H1 (cell line): Measurements from ENCODE around the gene NOSIP.

Experiments
- CEBPB ChIP-seq: IDR thresholded peaks from 2 replicates; pipeline ENCODE4 v1.6.1; 2012; ENCODE audit warnings: low read depth, low read length
- CHD2 ChIP-seq: IDR thresholded peaks from 2 replicates; pipeline ENCODE4 v1.6.1; 2012; ENCODE audit warnings: low read length, improper control_type of control experiment
- EP300 ChIP-seq, 2 experiments: IDR thresholded peaks; 1 replicate in 1 of 2; 2 replicates in 1 of 2; pipeline ENCODE4 v1.6.1; 2011 to 2012; ENCODE audit warnings: low read depth in 2 of 2, low read length in 2 of 2, mild to moderate bottlenecking in 2 of 2, borderline replicate concordance in 1 of 2, inconsistent platforms in 1 of 2, moderate library complexity in 1 of 2
- FOSL1 ChIP-seq: IDR thresholded peaks from 2 replicates; pipeline ENCODE4 v1.6.1; 2011; ENCODE audit warnings: mild to moderate bottlenecking, low read depth, low read length, moderate library complexity; ENCODE audit not compliant: insufficient read depth
- HDAC6 ChIP-seq: IDR thresholded peaks from one replicate; pipeline ENCODE4 v1.7.1; 2012; ENCODE audit warnings: low read depth, mild to moderate bottlenecking, inconsistent platforms, low read length, moderate library complexity
- POLR2A ChIP-seq, 2 experiments: IDR thresholded peaks; 1 replicate in 1 of 2; 2 replicates in 1 of 2; pipeline ENCODE4 v1.6.1; 2011; ENCODE audit warnings: low read depth in 2 of 2, low read length in 2 of 2, mild to moderate bottlenecking in 2 of 2; ENCODE audit errors: control extremely low read depth in 1 of 2
- POLR2AphosphoS5 ChIP-seq: IDR thresholded peaks from 2 replicates; pipeline ENCODE4 v1.6.1; 2011; ENCODE audit warnings: low read depth, low read length
- RFX5 ChIP-seq: IDR thresholded peaks from 2 replicates; pipeline ENCODE4 v1.6.1; 2011; ENCODE audit warnings: low read depth, low read length, improper control_type of control experiment, borderline replicate concordance
- SIN3A ChIP-seq, 2 experiments: IDR thresholded peaks in 1 of 2; conservative IDR thresholded peaks in 1 of 2; 2 replicates each; pipeline ENCODE4 v1.6.1; 2011 to 2012; ENCODE audit warnings: low read length in 2 of 2, improper control_type of control experiment in 1 of 2, low read depth in 1 of 2, mild to moderate bottlenecking in 1 of 2
- TBP ChIP-seq: IDR thresholded peaks from 2 replicates; pipeline ENCODE4 v1.6.1; 2011; ENCODE audit warnings: low read depth, low read length, improper control_type of control experiment
- TF ChIP-seq, protein P1 (sequence below), 3 experiments: IDR thresholded peaks; 1 replicate in 2 of 3; 2 replicates in 1 of 3; pipeline versions ENCODE4 v1.5.1 to v1.6.1; 2011; ENCODE audit warnings: low read length in 3 of 3, mild to moderate bottlenecking in 3 of 3, inconsistent platforms in 2 of 3, low read depth in 1 of 3, moderate library complexity in 1 of 3; ENCODE audit not compliant: insufficient read depth in 1 of 3; ENCODE audit errors: control extremely low read depth in 1 of 3

GRCh38 chr19:49533551-49534488, 46.5 kb downstream of the NOSIP start:
- peak; percentile 44 to 63; a peak in 2 of 4 replicates for TF ChIP-seq SIN3A (conservative IDR thresholded peaks at IDR 0.05 in 1 of 2, IDR thresholded peaks at IDR 0.05 in 1 of 2; ENCODE audit: low read depth in 1 of 2, low read length in 2 of 2)
- no peak for TF ChIP-seq TBP
- no peak for TF ChIP-seq EP300 (IDR thresholded peaks at IDR 0.05; ENCODE audit: borderline replicate concordance in 1 of 2, low read depth in 2 of 2, low read length in 2 of 2)
- TF ChIP-seq, protein P1, sequence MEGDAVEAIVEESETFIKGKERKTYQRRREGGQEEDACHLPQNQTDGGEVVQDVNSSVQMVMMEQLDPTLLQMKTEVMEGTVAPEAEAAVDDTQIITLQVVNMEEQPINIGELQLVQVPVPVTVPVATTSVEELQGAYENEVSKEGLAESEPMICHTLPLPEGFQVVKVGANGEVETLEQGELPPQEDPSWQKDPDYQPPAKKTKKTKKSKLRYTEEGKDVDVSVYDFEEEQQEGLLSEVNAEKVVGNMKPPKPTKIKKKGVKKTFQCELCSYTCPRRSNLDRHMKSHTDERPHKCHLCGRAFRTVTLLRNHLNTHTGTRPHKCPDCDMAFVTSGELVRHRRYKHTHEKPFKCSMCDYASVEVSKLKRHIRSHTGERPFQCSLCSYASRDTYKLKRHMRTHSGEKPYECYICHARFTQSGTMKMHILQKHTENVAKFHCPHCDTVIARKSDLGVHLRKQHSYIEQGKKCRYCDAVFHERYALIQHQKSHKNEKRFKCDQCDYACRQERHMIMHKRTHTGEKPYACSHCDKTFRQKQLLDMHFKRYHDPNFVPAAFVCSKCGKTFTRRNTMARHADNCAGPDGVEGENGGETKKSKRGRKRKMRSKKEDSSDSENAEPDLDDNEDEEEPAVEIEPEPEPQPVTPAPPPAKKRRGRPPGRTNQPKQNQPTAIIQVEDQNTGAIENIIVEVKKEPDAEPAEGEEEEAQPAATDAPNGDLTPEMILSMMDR (IDR thresholded peaks at IDR 0.05; ENCODE audit: control extremely low read depth in 1 of 3, insufficient read depth in 1 of 3, low read depth in 1 of 3, low read length in 3 of 3), result peak; percentile 22 to 76 (median 53)
- TF ChIP-seq POLR2A (IDR thresholded peaks at IDR 0.05; ENCODE audit: control extremely low read depth in 1 of 2, low read depth in 2 of 2, low read length in 2 of 2), result no peak
- no peak for TF ChIP-seq FOSL1
- TF ChIP-seq RFX5, result no peak
- TF ChIP-seq CHD2, result no peak
- TF ChIP-seq CEBPB, result no peak
- no peak for TF ChIP-seq POLR2AphosphoS5
- TF ChIP-seq HDAC6, result no peak
